Uterus (tissue), 2 donors: ENCODE data around the gene TAS2R38.

Source experiments
- POLR2A ChIP-seq, 2 donors: fragments of 450-650 bp; IDR thresholded peaks; one replicate each; pipeline ENCODE4 v1.6.1; 2016; ENCODE audit warnings: antibody characterized with exemption in 2 of 2, mild to moderate bottlenecking in 1 of 2, moderate library complexity in 1 of 2
- TF ChIP-seq, protein P1 (sequence below), 4 experiments: fragments of 200-600 bp in 2 of 4; fragments of 450-650 bp in 2 of 4; sonication (generic) in 2 of 4; IDR thresholded peaks; one replicate each; pipeline ENCODE4 v1.5.1; 2016 to 2019; ENCODE audit warnings: antibody characterized with exemption in 4 of 4, mild to moderate bottlenecking in 2 of 4, moderate library complexity in 1 of 4

DNA sequence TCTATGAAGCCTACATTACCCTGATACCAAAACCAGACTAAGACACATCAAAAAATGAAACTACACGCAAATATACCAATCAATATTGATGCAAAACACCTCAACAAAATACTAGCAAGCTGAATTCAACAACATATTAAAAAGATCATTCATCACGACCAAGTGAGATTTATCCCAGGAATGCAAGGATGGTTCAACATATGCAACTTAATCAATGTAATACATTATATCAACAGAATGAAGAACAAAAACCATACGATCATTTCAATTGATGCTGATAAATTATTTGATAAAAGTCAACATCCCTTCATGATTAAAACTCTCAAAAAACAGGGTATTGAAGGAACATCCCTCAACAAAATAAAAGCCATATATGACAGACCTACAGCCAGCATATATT, 32.5 kb downstream of the TAS2R38 start:
- TF ChIP-seq, protein P1, sequence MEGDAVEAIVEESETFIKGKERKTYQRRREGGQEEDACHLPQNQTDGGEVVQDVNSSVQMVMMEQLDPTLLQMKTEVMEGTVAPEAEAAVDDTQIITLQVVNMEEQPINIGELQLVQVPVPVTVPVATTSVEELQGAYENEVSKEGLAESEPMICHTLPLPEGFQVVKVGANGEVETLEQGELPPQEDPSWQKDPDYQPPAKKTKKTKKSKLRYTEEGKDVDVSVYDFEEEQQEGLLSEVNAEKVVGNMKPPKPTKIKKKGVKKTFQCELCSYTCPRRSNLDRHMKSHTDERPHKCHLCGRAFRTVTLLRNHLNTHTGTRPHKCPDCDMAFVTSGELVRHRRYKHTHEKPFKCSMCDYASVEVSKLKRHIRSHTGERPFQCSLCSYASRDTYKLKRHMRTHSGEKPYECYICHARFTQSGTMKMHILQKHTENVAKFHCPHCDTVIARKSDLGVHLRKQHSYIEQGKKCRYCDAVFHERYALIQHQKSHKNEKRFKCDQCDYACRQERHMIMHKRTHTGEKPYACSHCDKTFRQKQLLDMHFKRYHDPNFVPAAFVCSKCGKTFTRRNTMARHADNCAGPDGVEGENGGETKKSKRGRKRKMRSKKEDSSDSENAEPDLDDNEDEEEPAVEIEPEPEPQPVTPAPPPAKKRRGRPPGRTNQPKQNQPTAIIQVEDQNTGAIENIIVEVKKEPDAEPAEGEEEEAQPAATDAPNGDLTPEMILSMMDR (IDR thresholded peaks at IDR 0.05) = no peak
- TF ChIP-seq POLR2A (IDR thresholded peaks at IDR 0.05) = no peak
